K562 (cell line): ENCODE data around the gene DNAAF6. TPM values are rescaled to one million over a fixed set of nuclear protein-coding genes. Genes with fewer than 3 reads are reported as not detected.
A peak's percentile ranks its signal among the peaks of the same experiment; 100 is the strongest.

ENCODE experiments used
- BHLHE40 ChIP-seq: IDR thresholded peaks from 2 replicates; pipeline ENCODE4 v1.6.1; 2011; ENCODE audit warnings: low read length, improper control_type of control experiment
- SETDB1 ChIP-seq: IDR thresholded peaks from one replicate; pipeline ENCODE4 v1.6.1; 2012; ENCODE audit warnings: low read length, control low read depth, inconsistent platforms
- SRSF1 ChIP-seq: fragments of 200-400 bp; formaldehyde crosslinking; IDR thresholded peaks from 2 replicates; pipeline ENCODE4 v1.6.1; 2017; ENCODE audit warnings: mild to moderate bottlenecking, low read depth, low read length, moderate library complexity
- TEAD1 ChIP-seq, 2 experiments: fragments of 450-650 bp in 1 of 2; sonication (generic) in 1 of 2; formaldehyde crosslinking; IDR thresholded peaks; 2 replicates each; pipeline versions ENCODE4 v1.4.0 to v1.8.0; 2020 to 2022; ENCODE audit warnings: mild to moderate bottlenecking in 2 of 2, missing genetic modification reagents in 1 of 2
- TRIM28 ChIP-seq: fragments of 450-650 bp; IDR thresholded peaks from 2 replicates; pipeline ENCODE4 v1.6.1; 2017
- ZBTB7A ChIP-seq: IDR thresholded peaks from 2 replicates; pipeline ENCODE4 v1.6.1; 2011; ENCODE audit warnings: low read depth, mild to moderate bottlenecking, low read length, moderate library complexity, borderline replicate concordance; ENCODE audit not compliant: control insufficient read depth
- polyA plus RNA-seq, 8 experiments: library from polyadenylated mRNA; depleted of rRNA in 4 of 8; stranded (reverse) in 5 of 8; unstranded in 3 of 8; fragments of >200 nt; fragmentation: Nextera tagmentation in 2 of 8; fragmentation: Illumina TruSeq in 1 of 8; extraction: Ambion mirVana in 2 of 8; extraction: Trizol in 1 of 8; gene quantifications; 2 replicates each; pipeline versions ENCODE4 v1.2.1 to v1.2.3, GENCODE V29; 2011 to 2014; ENCODE audit warnings: inconsistent platforms in 1 of 8, missing spikeins in 1 of 8
- total RNA-seq, 7 experiments: library from RNA; depleted of rRNA in 6 of 7; stranded (reverse); fragments of >200 nt in 6 of 7; fragmentation: Illumina TruSeq in 2 of 7; extraction: Trizol in 2 of 7; gene quantifications; 2 replicates each; pipeline versions ENCODE4 v1.2.1 to v1.2.3, GENCODE V29; 2011 to 2021; ENCODE audit warnings: low replicate concordance in 1 of 7
- TF ChIP-seq, protein P1 (sequence below): fragments of 250-450 bp; sonication (Bioruptor Pico); IDR thresholded peaks from 2 replicates; pipeline ENCODE4 v1.5.0; 2021; ENCODE audit warnings: mild to moderate bottlenecking, moderate library complexity
- TF ChIP-seq, protein P2 (sequence below): sonication (generic); formaldehyde crosslinking; IDR thresholded peaks from 2 replicates; pipeline ENCODE4 v1.8.0; 2022; ENCODE audit warnings: mild to moderate bottlenecking, missing genetic modification reagents
- TF ChIP-seq, protein P3 (sequence below): fragments of 450-650 bp; IDR thresholded peaks from 2 replicates; pipeline ENCODE4 v1.6.1; 2016; ENCODE audit warnings: antibody characterized with exemption
- TF ChIP-seq, protein P4 (sequence below): sonication (generic); formaldehyde crosslinking; IDR thresholded peaks from 2 replicates; pipeline ENCODE4 v1.8.0; 2022; ENCODE audit warnings: mild to moderate bottlenecking, missing genetic modification reagents

The DNAAF6 gene
- total and polyA plus RNA-seq, 9 of the 15 experiments (the other 6 are each of a cell fraction or from before 2014, with no cell fraction given), result 0.04 to 0.17 (median 0.14) TPM; not detected in 4

DNA sequence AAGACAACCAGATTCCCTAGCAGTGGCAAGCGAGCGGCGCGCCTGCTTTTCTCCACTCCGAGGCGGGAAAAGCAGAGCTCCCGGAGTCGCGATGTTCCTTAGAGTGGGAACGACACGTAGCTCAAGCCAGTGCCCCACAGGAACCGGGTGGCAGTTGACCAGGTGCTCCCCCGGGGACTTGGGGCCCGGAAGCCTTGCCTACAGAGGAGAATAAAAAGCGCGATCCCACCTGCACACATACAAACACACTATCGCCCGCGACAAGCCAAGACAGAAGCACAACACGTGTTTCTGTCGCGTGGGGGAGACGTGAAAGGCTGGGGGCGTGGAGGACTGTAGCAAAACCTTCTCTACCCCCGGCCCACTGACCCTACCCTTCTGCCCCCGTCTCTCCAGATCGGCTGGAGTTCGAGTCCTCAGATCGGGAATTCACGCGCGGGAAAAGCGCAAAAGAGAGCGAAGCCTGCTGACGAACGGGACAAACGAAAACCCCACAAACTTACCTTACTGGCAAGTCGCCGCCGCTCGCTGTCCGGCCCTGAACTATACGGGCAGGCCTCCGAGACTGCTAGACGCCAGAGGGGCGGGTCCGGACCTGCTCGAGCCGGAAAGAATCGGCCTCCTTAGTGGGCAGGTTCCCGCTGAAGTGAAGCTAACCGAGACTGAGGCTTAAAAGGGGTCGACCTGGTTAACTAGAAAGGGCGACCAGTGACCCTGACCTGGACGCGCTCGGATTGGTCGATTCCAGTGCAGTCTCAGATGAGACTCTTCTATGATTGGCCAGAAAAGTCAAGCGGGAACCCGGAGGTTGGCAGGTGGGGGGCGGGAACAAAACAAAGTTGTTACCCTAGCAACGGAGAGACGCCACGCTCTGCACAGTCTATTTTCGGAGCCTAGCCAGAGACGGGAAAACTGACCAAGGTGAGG is at the start of gene DNAAF6, which contains the start of gene NUP62CL (continued):
- TF ChIP-seq, protein P1, sequence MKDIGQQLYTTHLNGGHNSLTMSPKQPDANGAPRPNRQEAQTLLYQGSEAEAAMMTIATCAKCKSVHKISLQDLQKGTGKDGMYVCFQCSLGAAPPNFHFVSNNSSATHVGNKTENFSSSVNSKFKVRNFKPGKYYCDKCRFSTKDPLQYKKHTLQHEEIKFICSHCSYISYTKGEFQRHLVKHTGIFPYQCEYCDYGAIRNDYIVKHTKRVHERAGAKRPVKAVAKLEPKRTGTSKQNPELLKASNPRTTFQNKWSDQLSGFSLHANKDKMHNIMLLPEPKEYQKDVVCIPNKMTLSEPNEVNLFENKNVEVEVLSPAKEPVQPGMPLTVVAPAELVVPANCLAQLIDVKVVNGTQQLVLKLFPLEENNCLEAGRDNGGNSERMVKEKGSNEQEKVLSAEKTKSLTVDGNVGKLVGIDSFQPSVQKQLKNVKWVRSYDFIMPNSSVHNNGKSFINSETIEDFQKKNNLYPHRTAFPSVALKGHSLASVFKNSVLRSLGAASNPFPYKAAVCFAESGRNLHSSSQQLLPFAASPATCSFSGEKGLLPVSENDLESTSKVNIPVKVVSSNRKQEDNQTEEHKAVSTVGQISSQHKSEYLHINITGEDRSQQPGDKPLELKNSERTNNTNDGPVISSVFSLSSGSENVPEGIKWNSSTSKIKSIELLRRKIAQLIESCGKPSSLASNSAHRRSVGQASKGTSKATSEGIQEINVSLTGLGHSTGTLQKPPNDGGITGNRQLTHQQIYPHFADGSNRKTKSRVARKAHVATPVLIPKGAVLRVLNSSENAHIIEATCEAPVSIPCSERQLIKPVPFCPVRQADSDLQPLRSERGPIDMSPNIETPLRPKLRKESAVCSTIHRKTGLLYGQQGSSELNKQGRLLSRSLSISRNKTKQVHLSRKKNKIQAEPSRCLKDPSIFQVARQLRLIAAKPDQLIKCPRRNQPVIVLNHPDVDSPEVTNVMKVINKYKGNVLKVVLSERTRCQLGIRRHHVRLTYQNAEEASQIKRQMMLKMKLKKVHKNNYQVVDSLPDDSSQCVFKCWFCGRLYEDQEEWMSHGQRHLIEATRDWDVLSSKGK (CRISPR knock-in tag), result no peak
- no peak for TF ChIP-seq SETDB1
- TF ChIP-seq TRIM28, result no peak
- TF ChIP-seq, protein P2, sequence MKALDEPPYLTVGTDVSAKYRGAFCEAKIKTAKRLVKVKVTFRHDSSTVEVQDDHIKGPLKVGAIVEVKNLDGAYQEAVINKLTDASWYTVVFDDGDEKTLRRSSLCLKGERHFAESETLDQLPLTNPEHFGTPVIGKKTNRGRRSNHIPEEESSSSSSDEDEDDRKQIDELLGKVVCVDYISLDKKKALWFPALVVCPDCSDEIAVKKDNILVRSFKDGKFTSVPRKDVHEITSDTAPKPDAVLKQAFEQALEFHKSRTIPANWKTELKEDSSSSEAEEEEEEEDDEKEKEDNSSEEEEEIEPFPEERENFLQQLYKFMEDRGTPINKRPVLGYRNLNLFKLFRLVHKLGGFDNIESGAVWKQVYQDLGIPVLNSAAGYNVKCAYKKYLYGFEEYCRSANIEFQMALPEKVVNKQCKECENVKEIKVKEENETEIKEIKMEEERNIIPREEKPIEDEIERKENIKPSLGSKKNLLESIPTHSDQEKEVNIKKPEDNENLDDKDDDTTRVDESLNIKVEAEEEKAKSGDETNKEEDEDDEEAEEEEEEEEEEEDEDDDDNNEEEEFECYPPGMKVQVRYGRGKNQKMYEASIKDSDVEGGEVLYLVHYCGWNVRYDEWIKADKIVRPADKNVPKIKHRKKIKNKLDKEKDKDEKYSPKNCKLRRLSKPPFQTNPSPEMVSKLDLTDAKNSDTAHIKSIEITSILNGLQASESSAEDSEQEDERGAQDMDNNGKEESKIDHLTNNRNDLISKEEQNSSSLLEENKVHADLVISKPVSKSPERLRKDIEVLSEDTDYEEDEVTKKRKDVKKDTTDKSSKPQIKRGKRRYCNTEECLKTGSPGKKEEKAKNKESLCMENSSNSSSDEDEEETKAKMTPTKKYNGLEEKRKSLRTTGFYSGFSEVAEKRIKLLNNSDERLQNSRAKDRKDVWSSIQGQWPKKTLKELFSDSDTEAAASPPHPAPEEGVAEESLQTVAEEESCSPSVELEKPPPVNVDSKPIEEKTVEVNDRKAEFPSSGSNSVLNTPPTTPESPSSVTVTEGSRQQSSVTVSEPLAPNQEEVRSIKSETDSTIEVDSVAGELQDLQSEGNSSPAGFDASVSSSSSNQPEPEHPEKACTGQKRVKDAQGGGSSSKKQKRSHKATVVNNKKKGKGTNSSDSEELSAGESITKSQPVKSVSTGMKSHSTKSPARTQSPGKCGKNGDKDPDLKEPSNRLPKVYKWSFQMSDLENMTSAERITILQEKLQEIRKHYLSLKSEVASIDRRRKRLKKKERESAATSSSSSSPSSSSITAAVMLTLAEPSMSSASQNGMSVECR (CRISPR knock-in tag), result peak; percentile 64
- no peak for TF ChIP-seq TEAD1 (CRISPR knock-in tag; IDR thresholded peaks at IDR 0.05)
- no peak for TF ChIP-seq SRSF1
- TF ChIP-seq, protein P3, sequence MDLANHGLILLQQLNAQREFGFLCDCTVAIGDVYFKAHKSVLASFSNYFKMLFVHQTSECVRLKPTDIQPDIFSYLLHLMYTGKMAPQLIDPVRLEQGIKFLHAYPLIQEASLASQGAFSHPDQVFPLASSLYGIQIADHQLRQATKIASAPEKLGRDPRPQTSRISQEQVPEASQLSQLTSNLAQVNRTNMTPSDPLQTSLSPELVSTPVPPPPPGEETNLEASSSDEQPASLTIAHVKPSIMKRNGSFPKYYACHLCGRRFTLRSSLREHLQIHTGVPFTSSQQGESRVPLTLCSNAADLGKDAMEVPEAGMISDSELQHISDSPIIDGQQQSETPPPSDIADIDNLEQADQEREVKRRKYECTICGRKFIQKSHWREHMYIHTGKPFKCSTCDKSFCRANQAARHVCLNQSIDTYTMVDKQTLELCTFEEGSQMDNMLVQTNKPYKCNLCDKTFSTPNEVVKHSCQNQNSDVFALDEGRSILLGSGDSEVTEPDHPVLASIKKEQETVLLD, result 0 out of 2 replicates have a peak, but pooled peaks have one; percentile 43
- no peak for TF ChIP-seq ZBTB7A
- TF ChIP-seq BHLHE40, result no peak
- TF ChIP-seq, protein P4, sequence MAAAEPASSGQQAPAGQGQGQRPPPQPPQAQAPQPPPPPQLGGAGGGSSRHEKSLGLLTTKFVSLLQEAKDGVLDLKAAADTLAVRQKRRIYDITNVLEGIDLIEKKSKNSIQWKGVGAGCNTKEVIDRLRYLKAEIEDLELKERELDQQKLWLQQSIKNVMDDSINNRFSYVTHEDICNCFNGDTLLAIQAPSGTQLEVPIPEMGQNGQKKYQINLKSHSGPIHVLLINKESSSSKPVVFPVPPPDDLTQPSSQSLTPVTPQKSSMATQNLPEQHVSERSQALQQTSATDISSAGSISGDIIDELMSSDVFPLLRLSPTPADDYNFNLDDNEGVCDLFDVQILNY (CRISPR knock-in tag), result no peak
